Smooth muscle cell of the brain vasculature (primary cell): ENCODE results near the gene KAZN.

Experiments used
- DNase-seq: peaks from one replicate; pipeline ENCODE4 v3.0.0-alpha.2; 2012; ENCODE audit warnings: low read depth, low spot score

The KAZN gene

DNA sequence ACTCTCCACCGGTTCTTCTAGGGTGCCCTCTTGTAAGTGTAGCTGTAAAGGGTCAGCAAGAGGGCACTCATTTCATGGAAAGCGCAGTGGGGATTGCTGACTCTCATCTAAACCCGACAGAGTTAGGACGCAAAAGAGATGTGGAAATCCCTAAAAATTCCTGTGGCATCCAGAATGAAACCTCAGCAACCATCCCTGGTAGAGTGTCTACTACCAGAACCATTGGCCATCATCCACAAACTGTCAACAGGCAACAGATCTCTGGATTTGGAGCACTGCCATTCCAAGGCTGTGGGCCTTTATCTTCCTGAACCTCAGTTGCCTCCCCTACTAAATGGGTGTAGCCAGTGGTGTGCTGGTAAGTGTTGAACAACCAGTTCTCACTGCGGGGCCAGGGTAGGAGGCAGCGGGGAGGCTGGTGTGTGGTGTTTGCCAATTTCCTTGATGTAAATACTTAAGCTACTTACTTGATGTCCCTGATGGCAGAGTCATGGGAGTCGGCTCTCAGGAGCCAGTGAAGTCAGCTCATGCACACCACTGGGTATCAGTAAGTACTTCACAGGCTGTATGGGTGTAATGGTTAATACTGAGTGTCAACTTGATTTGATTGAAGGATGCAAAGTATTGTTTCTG lies 195.8 kb downstream of the KAZN start:
- DNase-seq, result no peak

DNA sequence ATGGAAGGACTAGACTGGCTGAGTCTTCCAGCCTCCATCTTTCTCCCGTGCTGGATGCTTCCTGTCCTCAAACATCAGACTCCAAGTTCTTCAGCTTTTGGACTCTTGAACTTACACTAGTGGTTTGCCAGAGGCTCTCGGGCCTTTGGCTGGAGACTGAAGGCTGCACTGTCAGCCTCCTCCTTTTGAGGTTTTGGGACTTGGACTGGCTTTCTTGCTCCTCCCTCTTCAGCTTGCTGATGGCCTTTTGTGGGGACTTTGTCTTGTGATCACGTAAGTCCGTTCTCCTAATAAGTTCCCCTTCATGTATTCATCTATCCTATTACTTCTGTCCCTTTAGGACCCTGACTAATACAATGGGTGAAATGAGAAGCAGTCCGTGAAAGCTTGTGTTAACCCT lies 196.4 kb downstream of the KAZN start:
- DNase-seq, result no peak

DNA sequence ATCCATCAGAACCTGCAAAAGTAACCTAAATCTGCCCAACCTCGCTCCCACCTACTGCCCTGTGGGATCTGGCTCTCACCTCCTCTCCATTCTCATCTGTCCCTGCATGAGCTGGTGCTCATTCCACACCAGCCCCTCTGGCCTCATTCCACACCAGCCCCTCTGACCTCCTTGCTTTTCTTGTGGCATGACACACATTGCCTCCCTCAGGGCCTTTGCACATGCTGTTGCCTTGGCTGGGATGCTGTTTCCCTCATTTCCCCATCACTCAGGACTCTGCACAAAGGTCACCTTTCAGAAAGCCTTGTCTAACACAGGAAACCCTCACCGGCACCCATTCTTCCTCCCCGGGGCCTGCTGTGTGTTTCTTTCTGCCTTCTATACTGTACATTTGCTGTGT lies 197.1 kb downstream of the KAZN start:
- DNase-seq, result no peak

DNA sequence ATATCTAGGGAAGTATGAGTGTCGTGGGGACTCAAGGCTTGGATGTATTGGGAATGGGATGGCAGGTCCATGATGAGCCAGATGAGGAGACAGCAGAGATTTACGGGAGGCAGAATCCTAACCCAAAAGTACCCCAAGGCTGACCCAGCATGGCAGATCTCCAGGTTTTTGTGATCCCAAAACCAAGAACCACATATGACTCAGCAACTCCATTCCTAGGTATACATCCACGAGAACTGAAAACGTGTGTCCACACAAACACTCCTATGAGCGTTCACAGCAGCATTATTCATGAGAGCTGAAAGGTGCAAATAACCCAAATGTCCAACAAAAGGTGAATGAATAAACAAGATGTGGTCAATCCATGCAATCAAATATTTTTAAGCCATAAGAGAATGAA lies 201.5 kb downstream of the KAZN start:
- DNase-seq, result no peak

DNA sequence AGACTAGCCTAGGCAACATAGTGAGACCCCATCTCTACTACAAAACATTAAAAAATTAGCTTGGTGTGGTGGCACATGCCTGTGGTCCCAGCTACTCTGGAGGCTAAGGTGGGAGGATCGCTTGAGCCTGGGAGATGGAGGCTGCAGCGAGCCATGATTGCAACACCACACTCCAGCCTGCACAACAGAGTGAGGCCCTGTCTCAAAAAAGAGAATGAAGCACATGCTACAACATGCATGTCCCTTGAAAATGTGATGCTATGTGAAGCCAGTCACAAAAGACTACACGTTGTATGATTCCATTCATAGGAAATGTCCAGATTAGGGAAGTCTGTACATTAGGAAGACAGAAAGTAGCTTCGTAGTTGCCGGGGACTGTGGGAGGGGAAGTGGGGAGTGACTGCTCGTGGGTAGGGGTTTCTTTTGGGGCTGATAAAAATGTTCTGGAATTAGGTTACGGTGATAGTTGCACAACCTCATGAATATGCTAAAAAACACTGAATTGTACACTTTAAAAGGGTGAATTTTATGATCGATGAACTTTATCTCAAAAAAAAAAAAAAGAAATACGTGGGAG lies 202.1 kb downstream of the KAZN start:
- DNase-seq, result no peak

DNA sequence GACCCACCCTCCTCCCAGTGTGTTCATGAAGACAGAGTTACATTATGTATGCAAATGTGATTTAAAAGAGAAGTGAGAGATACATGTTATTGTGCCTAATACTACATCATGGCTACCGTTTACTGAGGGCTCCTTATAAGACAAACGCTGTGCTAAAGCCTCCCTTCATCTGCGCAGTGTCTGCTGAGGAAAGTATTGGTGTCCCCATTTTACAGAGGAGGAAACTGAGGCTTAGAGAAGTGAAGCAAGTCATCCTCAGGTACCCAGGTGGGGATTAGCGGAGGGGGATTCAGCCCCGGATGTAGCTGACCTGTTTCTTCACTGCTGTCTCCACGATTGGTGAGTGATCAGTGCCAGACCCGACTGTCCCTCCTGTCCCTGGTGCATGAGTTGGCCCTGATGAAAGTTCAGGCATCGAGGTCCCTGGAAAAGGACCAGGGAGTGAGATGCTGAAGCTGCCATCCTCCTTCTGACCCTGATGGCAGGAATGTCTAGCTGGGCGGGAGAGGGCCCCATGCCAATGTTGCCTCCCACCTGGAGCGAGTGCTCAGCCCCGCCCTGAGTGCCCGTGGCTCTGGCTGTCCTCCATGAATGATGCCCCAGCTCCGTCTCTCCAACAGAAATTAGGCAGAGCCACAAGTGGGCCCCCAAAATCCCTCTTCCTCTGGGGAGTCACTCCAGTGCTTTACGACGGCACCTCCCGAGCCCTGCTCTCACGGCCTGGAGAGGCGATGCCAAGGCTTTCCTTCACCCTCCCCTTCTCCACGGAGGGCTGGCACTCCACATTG lies 204.7 kb downstream of the KAZN start:
- DNase-seq, result no peak

DNA sequence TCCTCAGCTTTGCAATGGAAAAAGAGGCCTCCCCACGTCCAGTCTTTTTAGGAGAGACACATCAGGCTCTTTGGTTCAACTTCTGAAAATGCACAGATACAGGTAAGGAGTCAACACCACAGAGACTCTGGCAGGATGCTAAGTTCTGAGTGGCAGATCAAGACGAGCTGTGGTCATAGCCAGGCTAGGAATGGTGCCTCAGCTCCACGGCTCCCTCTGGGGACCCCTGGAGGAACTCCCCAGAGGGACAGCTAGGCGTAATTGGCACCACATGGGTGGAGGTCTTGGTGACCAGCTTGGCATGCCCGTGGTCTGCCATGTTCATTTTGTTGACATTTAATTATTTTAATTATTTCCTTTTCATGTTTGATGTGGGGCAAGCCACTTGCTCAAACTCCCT lies 206.1 kb downstream of the KAZN start:
- no peak for DNase-seq

DNA sequence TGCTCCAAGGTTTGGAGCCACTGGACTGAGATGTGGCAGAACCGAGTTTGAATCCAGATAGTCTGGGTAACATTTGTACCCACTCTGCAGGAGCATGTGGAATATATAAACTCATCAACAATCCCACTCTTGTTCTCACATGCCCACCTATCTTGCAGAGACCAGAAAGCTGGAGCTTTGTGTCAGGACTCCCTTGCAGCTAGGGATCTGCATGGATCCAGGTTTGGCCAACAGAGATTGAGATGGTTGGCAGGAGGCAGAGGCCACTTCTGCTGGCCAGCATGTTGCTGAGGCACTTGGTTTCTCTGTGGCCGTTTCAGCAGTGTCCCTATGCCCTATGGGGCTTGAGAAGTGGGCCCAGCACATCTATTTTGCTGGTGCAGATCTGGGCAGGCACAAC lies 208.3 kb downstream of the KAZN start:
- no peak for DNase-seq

DNA sequence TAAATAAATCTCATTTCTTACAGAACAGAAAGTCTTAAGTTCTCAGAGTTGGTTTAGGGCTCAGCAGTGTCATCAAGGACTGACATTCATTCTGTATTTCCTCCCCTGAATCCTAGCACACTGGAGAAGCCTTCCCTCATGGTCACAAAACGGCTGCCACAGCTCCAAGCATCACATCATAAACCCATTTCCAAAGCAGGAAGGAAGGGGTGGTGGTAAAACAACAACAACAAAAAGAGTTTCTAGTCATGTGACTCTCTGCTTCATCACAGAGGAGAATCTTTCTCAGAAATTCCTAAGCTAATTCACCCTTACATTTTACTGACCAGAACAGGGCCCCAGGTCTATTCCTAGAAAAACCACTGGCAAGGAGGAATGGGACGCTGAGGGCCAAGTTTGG lies 210.3 kb downstream of the KAZN start:
- no peak for DNase-seq

DNA sequence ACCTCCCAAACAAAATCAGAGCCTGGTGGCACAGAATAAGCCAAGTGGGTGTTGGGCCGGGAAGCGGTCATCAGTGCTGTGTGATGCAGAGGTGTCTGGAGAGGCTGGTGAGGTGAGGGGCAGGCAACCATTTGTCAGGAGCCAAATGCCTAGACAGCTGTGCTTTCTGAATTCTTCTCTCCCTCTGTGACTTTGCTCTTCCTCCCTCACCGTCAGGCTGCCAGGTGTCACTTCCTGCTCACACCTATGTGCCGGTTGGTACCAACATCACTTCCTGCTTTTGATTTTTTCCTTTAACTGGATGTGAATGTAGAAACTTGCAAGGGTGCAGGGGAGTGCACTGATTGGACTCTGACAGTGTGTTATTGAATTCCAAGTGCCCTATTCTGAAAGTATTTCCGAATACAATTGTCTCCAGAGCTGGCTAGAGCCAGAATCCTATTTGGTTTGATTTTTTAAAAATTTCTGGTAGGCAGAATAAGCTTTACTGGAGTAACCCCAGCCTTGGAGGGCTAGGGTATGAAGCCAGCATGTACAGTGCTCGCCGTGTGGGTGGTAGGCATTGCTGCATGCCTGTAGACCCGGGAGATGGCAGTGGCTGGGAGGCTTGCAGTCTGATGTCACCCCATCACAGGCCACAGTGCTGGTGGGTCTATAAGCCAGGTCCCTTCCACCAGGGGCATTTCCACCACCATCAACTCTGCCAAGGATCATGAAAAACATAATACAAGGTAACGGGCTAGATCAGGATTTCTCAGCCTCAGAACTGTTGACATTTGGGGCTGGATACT lies 210.9 kb downstream of the KAZN start:
- DNase-seq, result no peak

DNA sequence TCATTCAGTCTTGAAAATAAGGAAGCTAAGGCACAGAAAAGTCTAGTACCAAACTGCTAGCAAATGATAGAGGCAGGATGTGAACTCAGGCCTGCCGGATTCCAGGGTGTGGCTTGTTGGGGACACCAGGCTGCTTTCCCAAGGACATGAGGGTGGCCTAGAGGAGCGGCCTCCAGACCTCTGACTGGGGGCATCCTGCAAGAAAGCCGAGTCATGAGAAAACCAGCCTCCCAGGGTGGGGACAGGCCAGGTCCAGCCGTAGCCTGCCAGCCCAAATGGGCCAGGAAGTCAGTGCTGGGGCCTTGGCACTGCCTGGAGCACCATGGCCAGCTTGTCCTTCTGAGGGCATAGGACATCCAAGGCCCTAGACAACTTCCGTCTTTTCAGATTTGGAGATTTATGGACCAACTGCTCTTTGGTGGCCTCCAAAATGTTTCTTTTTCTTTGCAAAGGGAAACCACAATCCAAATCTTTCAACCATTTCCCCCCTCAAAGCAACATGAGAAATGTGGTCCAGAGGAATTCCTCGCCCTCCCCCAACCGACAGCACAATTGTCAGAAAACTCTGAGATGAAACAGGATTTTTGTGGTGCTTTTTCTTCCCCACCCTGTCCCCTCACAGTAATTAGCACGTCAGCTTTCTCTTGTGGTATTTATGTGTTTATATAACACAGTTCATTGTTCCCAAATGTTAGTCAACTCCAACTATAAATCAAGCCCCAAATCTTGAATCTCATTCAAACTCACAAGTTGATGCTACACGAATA lies 212.3 kb downstream of the KAZN start:
- no peak for DNase-seq

DNA sequence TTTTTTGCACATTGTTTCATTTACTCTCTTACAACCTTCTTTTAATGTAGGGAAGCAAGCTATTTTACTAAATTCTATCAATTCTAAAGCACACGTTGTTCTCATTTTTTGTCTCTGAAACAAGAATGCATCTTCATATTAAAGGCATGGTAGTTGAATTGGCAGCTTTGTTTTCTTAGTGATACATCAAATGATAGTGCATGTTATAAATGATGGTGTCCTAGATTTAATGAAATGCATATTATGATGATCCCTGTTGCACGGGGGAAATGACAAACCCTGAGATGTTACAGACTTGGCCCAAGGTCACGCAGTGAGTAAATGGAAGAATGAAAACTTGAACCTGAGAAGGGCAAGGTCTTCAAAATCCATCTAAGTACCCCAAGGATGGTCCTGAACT lies 213.1 kb downstream of the KAZN start:
- DNase-seq, result no peak

DNA sequence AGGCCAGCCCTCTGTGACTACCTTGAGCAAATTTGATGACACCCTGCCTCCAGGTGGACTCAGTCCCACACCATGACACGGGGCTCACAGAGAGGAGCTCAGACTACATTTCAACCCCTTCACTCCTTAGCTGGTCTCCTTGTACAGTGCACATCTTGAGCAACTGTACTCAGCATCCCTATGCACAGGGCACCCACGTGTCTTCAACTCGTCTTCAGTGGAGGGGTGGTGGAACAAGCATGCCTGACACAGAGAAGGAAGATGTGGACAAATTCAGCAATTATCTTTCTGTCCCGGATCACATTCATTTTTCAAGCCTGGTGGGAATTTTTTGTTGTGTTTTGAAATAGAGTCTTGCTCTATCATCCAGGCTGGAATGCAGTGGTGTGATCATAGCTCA lies 213.7 kb downstream of the KAZN start:
- DNase-seq, result no peak

DNA sequence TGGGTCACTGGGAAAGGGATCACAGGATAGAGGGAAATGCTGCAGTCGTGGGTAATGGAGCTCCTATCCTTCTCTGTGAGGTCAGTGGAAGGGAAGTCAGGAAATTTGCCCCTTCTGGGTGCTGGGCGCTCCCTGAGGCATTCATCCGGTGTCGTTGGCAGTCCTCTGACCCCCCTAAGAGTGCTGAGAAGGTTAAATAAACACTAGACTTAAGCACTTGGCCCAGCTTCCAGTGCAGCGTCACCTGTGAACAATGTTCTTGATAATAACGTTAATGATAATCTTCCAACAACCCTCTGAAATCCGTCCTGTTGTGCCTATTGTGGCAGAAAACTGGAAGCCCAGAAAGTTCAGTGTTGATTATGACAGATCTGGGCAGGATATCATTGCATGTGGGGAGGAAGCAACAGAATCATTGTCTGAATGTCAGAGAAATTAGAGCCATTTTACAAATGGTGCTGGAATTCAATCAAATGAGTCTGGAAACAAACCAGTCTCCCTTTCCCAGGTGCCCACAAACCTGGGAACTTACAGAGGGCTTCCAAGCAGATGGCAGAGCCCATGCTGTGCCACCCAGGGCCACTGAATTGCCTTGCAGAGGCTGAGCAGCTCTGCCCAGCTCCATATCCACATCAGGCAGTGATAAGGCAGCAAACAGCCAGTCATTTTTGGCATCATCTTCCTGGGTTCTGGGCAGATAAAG lies 216.8 kb downstream of the KAZN start:
- no peak for DNase-seq

DNA sequence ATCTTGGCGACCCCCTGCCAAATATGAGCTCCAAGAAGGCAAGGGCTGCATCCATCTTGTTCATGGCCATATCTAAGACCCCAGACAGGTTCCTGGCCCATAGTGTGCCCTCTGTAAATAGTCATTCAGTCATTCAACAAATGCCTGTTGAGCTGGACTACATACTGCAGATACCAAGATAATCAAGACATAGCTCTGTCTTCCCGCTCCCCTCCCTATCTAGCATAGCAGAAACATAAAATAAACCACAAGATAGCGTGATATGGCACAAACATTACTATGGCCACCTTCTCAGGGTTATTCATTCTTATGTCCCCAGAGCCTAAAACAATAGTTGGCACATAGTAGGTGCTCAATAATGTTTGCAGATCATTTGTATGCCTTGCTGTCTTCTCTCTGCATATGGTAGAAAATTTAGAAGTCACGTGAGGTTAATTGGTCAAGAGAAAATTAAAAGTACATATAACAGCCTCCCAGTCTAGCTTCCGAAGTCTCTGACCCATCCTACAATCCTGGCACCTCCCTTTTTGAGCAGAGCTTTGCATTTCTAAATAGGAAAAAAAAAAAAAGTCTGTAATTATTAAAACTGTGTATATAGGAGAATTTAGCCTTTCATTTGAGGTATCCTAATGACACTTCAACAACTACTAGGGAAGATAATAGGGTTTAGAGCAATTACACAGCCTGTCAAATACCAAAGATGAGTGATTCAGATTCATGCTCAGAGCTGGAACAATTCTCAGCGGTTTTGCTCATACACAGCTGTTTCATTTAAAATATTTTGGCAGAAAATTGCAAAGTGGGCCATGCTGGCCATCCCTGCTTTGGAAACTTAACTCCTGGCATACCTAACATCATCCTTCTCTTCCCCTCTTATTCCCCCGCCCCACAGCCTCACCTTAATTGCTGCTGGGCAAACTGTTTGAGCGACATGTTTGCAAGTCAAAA lies 219.0 kb downstream of the KAZN start:
- no peak for DNase-seq

DNA sequence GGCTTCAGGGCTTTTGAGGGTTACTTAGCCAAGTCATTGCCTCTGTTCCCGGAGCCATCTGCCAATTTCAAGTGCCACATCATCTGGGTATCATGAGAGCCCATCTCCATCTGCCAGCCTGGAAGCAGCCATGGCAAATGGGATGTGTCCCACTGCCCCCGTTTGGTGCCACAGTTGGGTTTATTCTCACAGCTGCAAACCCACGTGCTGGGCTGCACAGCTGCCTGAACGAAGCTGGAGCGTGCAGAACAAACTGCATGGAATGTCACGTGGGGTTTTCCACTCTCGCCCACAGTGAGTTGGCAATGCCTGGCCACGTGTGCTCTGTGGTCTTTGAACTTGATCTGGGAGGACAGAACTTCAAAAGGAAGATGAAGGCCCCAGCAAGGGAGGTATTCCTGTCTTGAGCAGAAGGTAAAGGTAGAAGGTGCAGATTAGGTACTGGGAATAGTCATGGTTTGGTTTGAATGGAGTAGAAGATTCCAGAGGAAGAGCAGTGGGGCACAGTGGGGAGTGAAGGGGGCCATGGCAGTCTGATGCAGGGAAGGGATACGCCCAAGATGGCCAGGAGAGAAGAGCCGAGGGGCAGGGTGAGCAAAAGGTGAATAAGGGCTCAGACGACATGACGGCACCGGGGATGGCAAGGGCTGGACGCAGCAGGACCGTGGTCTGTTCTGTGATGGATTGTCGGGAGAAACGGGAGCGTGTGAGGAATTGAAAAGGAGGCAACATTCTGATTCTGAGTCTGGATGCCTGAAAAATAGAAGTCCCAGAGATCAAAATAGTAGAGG lies 222.0 kb downstream of the KAZN start:
- no peak for DNase-seq

DNA sequence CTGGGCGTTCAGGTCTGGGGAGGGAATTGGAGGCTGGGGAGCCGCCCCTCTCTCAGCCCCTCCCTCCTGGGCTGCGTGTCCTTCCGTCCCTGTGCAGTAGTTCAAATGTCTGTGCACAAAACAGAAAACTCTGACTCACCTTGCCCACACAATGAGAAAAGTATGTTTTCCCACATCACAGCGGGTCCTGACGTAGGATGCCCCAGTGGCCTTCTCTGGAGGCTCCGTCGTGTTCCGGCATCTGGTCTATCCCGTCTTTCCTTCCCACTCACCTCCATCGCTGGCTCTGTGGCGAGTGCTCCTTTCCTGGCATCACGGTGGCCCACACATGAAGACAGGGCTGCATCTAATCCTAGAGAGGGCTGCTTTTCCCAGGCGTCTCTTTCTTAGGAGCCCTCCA lies 224.0 kb downstream of the KAZN start:
- no peak for DNase-seq

DNA sequence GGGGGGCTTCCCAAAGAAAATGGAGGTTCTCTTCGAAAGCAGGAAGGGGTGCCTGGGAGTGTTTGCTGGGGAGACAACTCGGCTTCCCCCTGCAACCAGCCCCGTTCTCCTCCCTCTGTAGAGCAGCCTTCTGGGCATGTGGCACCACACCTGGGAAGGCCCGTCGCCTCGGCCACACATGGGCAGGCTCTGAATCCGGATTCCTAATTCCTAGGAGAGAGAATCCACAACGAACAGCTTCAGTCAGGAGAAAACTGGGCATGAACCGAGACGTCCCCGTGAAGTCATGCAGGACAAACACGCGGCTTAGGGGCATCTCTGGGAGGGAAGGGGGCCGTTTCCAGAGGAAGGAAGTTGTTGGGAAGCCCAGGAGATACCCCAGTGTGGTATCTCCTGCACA lies 224.5 kb downstream of the KAZN start:
- no peak for DNase-seq

DNA sequence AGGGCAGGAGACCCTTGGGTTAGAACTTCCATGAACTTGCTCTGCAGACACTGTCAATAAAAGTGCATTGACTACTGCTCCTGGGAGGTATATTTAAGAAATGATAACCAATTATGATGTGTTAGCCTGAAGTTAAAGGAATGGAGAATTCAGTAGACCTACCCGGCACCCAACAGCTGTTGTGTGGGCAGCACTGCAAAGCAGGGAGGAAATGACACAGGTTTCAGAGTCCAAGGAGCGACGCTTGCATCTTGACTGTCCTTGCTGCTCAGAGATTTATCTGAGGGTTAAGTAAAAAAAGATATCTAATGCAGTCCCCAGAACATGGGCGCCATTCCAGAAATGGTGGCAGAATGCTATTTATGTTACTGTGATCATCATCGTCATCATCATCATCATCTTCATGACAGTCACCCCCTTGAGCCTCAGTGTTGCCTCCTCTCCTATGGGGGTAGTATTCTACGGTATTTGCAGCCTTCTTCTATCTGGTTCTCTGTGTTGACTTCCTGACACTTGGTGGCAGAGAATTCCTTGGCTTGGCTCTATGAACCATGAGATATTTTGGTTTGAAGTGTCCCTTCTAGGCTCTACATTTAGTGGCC lies 225.9 kb downstream of the KAZN start:
- DNase-seq, result no peak
